ENCODE measurements around the gene HSDL2.
"Not testable (repeated sequence)": the region's sequence is repeated elsewhere in the genome, so short reads cannot be mapped to it uniquely, and the experiment has no call there.

DNA sequence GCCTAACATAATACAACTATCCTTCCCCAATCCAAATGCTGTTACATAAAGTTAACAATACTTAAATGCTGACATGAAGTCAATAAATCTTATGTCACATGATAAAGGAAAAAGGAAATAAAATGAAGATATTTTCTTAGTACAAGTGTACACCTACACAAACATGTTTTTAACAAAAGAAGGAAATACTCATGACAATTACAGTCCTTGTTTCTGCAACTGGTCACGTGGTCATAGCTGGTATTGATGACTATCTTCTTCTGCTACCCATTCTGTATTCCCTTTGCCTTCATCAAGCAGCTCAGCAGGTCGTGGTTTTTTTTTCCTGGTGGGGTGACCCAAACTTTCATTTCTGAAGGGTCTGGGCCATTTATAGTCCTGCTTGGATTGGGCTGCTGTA, 6.2 kb upstream of the HSDL2 start:
- TF ChIP-seq, protein P1, sequence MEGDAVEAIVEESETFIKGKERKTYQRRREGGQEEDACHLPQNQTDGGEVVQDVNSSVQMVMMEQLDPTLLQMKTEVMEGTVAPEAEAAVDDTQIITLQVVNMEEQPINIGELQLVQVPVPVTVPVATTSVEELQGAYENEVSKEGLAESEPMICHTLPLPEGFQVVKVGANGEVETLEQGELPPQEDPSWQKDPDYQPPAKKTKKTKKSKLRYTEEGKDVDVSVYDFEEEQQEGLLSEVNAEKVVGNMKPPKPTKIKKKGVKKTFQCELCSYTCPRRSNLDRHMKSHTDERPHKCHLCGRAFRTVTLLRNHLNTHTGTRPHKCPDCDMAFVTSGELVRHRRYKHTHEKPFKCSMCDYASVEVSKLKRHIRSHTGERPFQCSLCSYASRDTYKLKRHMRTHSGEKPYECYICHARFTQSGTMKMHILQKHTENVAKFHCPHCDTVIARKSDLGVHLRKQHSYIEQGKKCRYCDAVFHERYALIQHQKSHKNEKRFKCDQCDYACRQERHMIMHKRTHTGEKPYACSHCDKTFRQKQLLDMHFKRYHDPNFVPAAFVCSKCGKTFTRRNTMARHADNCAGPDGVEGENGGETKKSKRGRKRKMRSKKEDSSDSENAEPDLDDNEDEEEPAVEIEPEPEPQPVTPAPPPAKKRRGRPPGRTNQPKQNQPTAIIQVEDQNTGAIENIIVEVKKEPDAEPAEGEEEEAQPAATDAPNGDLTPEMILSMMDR (IDR thresholded peaks at IDR 0.05): not testable (repeated sequence)
- not testable (repeated sequence) for TF ChIP-seq POLR2A (IDR thresholded peaks at IDR 0.05)

Measured in testis (tissue), 2 donors.